OCI-LY3 (cell line): ENCODE data around the gene SYCP1.

ENCODE experiments used
- CTCF ChIP-seq: fragments of 200-600, 300-600 bp; sonication (generic); IDR thresholded peaks from 2 replicates; pipeline ENCODE4 v1.5.1; 2014; ENCODE audit warnings: antibody characterized with exemption, low read length, low read depth
- EZH2phosphoT487 ChIP-seq: fragments of 200-600 bp; shearing (Covaris generic); IDR thresholded peaks from 2 replicates; pipeline ENCODE4 v1.6.1; 2018; ENCODE audit warnings: antibody characterized with exemption, mixed run types, low read depth

GRCh38 chr1:114831276-114831994, 23.2 kb upstream of the SYCP1 start:
- TF ChIP-seq CTCF, result no peak
- no peak for TF ChIP-seq EZH2phosphoT487
